Psoas muscle (tissue), 8 donors: ENCODE data around the gene ADCY6. TPM values are rescaled to one million over a fixed set of nuclear protein-coding genes. Genes with fewer than 3 reads are reported as not detected.

Experiments
- ATAC-seq, 4 donors: fragments of 200-7000 bp; cut with Tn5 transposase; one replicate each; pipeline ENCODE4 v1.9.1; 2020; ENCODE audit warnings: moderate library complexity in 3 of 4, mild to moderate bottlenecking in 2 of 4
- DNase-seq, 2 donors: peaks; one replicate each; pipeline ENCODE4 v3.0.0-alpha.2; 2020
- H3K27ac ChIP-seq: fragments of 200-600 bp; one replicate; pipeline ENCODE4 v1.8.0; 2022
- H3K27me3 ChIP-seq, 3 donors: fragments of 200-600 bp in 1 of 3; one replicate each; pipeline versions ENCODE4 v1.6.1 to v1.8.0; 2013 to 2022; ENCODE audit warnings: low read length in 2 of 3, mild to moderate bottlenecking in 2 of 3, moderate library complexity in 1 of 3; ENCODE audit not compliant: insufficient read depth in 3 of 3
- H3K36me3 ChIP-seq, 2 donors: fragments of 200-600 bp in 1 of 2; one replicate each; pipeline versions ENCODE4 v1.6.1 to v1.8.0; 2013 to 2022; ENCODE audit warnings: low read depth in 1 of 2, mild to moderate bottlenecking in 1 of 2, moderate library complexity in 1 of 2; ENCODE audit not compliant: insufficient read depth in 1 of 2
- H3K4me1 ChIP-seq: fragments of 200-600 bp; one replicate; pipeline ENCODE4 v1.8.0; 2022
- H3K4me3 ChIP-seq: fragments of 200-600 bp; one replicate; pipeline ENCODE4 v1.8.0; 2022; ENCODE audit warnings: mild to moderate bottlenecking
- H3K9me3 ChIP-seq: fragments of 200-600 bp; one replicate; pipeline ENCODE4 v1.8.0; 2022
- WGBS, 3 donors: extraction: QIAGEN DNeasy Blood & Tissue Kit; methylation state at CpG; one replicate each; pipeline versions ENCODE4 v1.1.6 to v1.1.7; 2013; 5-methylcytosine and 5-hydroxymethylcytosine counted together
- intact Hi-C, 2 donors: fragments of 100-400 bp; cut with DNase I; formaldehyde crosslinking; loops; one replicate each; pipeline versions ENCODE4 v1.11.0 to v1.14.2; 2022
- polyA plus RNA-seq, 3 donors: library from polyadenylated mRNA; stranded (reverse); fragments of 200-250 nt; gene quantifications; one replicate each; pipeline ENCODE4 v1.2.3, GENCODE V29; 2013
- total RNA-seq, 4 donors: library from RNA; stranded (reverse); fragmentation: NEBNext Ultra II Directional in 2 of 4; extraction: Animal tissue kit (Norgen Biotek cat#: 25700) in 2 of 4; gene quantifications; one replicate each; pipeline versions ENCODE4 v1.2.1 to v1.2.4, GENCODE V29; 2021 to 2023
- TF ChIP-seq, protein P1 (sequence below): fragments of 200-600 bp; IDR thresholded peaks from one replicate; pipeline ENCODE4 v1.8.0; 2022; ENCODE audit warnings: antibody characterized with exemption
- donor health status: healthy with polysubstance abuse.
- donor health status: DM: no; HTN: no; CAD: no; lungs with moderate emphysema.
- donor health status: Bipolar disorder and iron deficiency.
- donor health status: healthy.
- donor health status: DM: yes; HTN: yes; CAD: no.
- donor health status: DM: no; HTN: no; CAD: no.
- donor health status: DM: no; HTN: no; CAD: no.
- donor health status: DM: yes; HTN: yes; CAD: no.

Gene ADCY6
- total and polyA plus RNA-seq, 7 donors, result 5.3 to 18.9 (median 13.1) TPM

DNA sequence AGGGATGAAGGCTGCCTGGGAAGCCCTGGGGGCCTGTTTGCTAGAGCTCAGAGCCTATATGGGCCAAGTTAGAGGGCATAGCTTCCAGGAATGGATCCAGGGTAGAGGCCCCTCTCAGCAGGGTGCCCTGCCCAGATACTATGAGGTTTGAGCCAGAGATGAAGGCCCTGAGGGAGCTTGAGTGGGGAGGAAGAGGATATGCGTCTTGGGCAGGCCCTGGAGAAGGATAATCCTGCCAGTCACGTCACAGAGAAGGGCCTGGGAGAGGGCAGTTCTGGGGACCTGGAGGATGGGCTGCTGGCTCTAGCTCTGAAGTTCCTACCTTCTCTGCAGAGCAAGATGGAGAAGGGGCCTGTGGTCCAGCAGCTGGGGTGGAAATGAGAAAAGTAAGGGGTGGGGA lies 23.5 kb upstream of the ADCY6 start:
- intact Hi-C loops, result no loop called here
- WGBS, 3 donors, result 65 to 74% (median 72%) methylated on average over 2 of the region's 2 CpGs

DNA sequence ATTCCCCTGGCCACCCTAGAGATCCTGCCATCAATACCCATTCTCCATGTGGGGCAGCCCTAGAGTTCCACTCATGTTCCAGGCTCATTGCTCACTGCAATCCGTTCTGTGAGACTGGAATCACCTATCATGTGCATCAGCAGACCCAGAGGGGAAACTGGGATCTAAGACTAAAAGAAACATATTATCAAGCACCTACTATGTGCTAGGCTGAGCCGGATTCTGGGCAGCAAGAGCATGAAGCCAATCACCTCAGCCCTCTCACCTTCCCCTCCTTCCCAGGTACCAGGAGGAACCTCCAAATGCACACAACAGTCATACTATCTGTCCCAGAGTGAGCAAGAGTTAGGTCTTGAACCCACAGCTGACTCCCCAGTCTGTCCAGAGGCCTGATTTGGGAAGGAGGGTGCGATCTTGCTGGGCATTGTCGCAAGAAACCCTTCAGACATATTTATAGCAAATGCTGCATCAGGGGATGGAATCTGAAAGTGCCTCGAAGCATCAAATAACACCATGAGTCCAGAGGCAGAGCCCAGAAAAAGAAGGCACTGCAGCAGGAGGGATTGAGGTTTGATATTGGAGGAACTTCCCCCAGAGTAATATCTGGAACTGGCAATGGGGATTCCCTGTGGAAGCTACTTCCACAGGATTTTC lies 22.7 kb upstream of the ADCY6 start:
- DNase-seq, result no peak
- WGBS, 3 donors, result 50 to 66% (median 51%) methylated on average over 5 of the region's 5 CpGs
- Histone ChIP-seq H3K9me3 (no peaks in the 10 kb centered on the region), H3K36me3 (no peaks in the 10 kb centered on the region), H3K4me1 (peaks cover 7% of the 10 kb centered on the region), H3K27me3 (no peaks in the 10 kb centered on the region), H3K4me3 (no peak overlapping the region), H3K27ac (no peak overlapping the region)
- ATAC-seq, result no peak
- intact Hi-C loops, result no loop called here
- TF ChIP-seq, protein P1, sequence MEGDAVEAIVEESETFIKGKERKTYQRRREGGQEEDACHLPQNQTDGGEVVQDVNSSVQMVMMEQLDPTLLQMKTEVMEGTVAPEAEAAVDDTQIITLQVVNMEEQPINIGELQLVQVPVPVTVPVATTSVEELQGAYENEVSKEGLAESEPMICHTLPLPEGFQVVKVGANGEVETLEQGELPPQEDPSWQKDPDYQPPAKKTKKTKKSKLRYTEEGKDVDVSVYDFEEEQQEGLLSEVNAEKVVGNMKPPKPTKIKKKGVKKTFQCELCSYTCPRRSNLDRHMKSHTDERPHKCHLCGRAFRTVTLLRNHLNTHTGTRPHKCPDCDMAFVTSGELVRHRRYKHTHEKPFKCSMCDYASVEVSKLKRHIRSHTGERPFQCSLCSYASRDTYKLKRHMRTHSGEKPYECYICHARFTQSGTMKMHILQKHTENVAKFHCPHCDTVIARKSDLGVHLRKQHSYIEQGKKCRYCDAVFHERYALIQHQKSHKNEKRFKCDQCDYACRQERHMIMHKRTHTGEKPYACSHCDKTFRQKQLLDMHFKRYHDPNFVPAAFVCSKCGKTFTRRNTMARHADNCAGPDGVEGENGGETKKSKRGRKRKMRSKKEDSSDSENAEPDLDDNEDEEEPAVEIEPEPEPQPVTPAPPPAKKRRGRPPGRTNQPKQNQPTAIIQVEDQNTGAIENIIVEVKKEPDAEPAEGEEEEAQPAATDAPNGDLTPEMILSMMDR, result no peak

More for the DNA sequence above, 23.5 kb upstream of the ADCY6 start:
- Histone ChIP-seq H3K36me3 (no peaks in the 10 kb centered on the region), H3K27me3 (no peaks in the 10 kb centered on the region), H3K9me3 (no peaks in the 10 kb centered on the region), H3K4me3 (no peak overlapping the region), H3K4me1 (peaks cover 7% of the 10 kb centered on the region), H3K27ac (no peak overlapping the region)
- DNase-seq, result no peak
- TF ChIP-seq, protein P1, result no peak
- no peak for ATAC-seq

DNA sequence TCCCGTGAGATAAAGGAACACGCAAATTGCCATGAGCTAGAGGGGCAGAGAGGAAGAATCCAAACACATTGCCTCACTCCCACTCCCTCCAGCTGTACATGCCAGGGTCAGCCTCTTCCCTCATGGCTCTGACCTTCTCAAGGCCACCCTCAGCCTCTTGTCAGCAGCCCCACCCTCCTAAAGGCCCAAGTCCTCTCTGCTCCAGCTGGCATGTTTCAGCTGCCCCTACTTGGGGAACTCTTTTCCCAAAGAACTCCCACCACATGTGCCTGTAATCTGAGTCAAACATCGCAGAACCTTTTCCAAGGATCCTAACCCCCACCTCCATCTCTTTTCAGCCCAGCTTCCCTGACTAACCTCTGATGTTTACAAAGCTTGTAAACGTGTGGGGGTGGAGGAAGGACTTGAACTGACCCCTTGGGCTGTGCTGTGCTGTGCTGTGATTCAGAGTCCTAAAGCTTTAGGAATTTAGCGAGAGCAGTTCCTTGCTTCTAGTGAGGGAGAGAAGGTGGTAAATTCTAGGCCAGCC lies 22.1 kb upstream of the ADCY6 start:
- Histone ChIP-seq H3K4me1 (peaks cover 5% of the 10 kb centered on the region), H3K27ac (no peak overlapping the region), H3K27me3 (no peaks in the 10 kb centered on the region), H3K36me3 (no peaks in the 10 kb centered on the region), H3K4me3 (no peak overlapping the region), H3K9me3 (no peaks in the 10 kb centered on the region)
- 57 to 64% (median 63%) methylated on average over 5 of the region's 5 CpGs for WGBS, 3 donors
- DNase-seq (no peak), ATAC-seq (no peak)
- intact Hi-C loops, result no loop called here
- TF ChIP-seq, protein P1, result no peak

DNA sequence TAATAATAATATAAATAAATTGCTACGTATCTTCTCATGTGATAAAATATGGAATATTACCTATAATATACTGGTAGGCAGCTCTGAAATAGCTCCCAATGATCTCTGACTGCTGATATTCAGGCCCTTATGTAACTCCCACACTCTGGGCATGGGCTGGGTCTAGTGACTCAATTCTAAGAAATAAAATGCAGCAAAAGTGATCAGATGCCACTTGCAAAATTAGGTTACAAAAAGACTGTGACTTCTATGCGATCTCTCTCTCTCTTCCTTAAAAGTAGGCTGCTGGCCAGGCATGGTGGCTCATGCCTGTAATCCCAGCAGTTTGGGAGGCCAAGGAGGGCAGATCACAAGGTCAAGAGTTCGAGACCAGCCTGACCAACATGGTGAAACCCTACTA lies 19.1 kb upstream of the ADCY6 start:
- TF ChIP-seq, protein P1, result no peak
- H3K27me3 ChIP-seq, result no peaks in the 10 kb centered on the region
- no peaks in the 10 kb centered on the region for H3K4me1 ChIP-seq
- no peak for ATAC-seq
- H3K4me3 ChIP-seq, result no peak overlapping the region
- H3K36me3 ChIP-seq, result no peaks in the 10 kb centered on the region
- DNase-seq, result no peak
- intact Hi-C loops, result no loop called here
- H3K27ac ChIP-seq, result no peak overlapping the region
- WGBS, 3 donors, result 86 to 95% (median 92%) methylated on average over 3 of the region's 3 CpGs
- no peaks in the 10 kb centered on the region for H3K9me3 ChIP-seq

DNA sequence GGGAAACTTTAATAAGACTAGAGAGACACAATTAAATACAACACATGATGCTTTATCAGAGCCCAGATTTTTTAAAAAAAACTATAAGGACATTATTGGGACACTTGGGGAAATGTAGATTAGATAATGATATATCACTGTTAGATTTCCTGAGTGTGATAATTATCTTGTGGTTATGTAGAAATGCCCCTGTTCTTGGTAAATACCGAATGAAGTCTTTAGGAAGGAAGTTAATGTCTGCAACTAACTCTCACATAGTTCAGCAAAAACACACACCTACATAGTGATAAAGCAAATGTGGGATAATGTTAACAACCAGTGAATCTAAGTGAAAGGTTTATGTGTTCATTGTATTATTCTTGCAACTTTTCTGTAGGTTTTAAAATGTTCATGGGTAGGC lies 14.8 kb upstream of the ADCY6 start:
- 64 to 74% (median 70%) methylated on average over 1 of the region's 1 CpG for WGBS, 3 donors

More for the DNA sequence above, 14.8 kb upstream of the ADCY6 start:
- no peaks in the 10 kb centered on the region for H3K4me1 ChIP-seq
- H3K27me3 ChIP-seq, result no peaks in the 10 kb centered on the region
- DNase-seq, result no peak
- ATAC-seq, result no peak
- intact Hi-C loops, result no loop called here
- TF ChIP-seq, protein P1, result no peak
- H3K4me3 ChIP-seq, result no peak overlapping the region
- H3K36me3 ChIP-seq, result no peaks in the 10 kb centered on the region
- H3K27ac ChIP-seq, result no peak overlapping the region
- H3K9me3 ChIP-seq, result no peaks in the 10 kb centered on the region
